GM18858 (cell line): Measurements from ENCODE around the gene XKR8.

Experiments used
- ATAC-seq: cut with Tn5 transposase; IDR thresholded peaks from one replicate; pipeline ENCODE4 v1.9.1; 2021; ENCODE audit not compliant: unreplicated experiment

Gene XKR8

DNA sequence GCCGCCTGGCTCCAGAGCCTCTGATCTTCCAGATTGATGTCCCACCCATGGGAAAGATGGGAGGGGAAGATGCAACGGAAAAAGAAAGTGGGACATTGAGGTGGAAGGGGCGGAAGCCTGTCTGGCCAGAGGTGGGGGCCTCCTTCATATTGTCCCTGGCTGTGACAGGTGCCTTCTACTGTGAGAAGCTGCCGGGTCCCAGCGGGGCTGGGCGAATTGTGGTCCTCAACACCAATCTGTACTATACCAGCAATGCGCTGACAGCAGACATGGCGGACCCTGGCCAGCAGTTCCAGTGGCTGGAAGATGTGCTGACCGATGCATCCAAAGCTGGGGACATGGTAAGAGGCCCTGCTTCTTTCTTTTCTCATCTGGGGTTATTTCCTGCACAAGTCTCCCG is 5.6 kb upstream of the XKR8 start:
- no peak for ATAC-seq

DNA sequence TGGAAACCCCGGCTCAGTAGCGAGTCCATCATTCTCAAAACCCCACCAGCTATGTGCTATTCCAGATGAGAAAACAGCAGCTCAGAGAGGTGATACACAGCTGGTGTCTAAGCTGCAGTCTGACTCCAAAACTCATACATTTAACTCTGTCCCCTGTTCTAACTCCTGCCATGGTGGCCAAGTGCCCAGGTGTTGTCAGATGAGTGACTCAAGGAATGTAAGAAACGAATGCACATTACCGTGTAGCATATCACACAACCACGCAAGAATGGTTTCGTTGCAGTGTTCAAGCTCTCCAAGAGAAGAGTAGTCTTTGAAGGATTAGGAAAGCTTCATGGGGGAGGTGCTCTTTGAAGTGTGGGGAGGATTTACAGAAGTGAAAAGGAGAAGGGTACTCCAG is 4.7 kb upstream of the XKR8 start:
- ATAC-seq = no peak

DNA sequence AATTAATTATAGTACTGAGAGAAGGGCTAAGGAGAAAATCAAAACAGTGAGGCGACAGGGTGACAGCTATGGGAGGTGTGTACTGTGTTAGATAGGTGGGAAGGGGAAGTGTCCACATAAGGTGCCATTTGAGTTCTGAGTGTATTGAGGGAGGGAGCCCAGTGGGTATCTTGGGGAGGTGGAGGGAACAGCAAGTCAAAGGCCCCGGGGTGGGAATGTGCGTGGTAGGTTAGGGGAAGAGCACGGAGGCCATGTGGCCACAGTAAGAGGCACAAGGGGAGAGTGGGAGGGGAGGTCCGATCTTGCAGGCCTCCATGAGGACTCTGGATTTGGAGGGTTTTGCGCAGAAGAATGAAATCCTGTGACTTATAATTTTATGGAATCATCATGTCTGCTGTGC is 3.0 kb upstream of the XKR8 start:
- ATAC-seq = no peak

DNA sequence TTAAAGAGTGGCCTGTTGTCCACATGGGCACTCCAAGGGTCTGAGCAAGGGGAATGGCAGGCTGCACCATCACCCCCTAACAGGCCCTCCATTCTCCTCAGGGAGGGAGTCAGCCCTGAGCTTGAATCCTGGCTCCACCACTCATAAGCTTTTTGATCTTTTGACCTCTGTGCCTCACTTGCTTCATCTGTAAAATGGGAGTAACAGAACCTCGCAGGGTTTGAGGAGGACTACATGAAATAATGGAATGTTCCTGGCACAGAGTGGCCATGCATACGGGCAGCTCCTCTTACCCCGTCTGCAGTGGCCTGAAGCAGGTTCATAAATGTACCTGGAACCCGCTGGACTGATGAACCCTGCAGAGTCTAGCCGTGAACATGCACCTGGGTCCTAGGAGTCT is 2.1 kb upstream of the XKR8 start:
- ATAC-seq = no peak

DNA sequence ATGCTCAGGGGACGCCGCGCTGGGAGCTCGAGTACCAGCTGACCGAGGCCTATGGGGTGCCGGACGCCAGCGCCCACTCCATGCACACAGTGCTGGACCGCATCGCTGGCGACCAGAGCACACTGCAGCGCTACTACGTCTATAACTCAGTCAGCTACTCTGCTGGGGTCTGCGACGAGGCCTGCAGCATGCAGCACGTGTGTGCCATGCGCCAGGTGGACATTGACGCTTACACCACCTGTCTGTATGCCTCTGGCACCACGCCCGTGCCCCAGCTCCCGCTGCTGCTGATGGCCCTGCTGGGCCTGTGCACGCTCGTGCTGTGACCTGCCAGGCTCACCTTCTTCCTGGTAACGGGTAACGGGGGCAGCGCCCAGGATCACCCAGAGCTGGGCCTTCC is 1.3 kb upstream of the XKR8 start:
- ATAC-seq = no peak

DNA sequence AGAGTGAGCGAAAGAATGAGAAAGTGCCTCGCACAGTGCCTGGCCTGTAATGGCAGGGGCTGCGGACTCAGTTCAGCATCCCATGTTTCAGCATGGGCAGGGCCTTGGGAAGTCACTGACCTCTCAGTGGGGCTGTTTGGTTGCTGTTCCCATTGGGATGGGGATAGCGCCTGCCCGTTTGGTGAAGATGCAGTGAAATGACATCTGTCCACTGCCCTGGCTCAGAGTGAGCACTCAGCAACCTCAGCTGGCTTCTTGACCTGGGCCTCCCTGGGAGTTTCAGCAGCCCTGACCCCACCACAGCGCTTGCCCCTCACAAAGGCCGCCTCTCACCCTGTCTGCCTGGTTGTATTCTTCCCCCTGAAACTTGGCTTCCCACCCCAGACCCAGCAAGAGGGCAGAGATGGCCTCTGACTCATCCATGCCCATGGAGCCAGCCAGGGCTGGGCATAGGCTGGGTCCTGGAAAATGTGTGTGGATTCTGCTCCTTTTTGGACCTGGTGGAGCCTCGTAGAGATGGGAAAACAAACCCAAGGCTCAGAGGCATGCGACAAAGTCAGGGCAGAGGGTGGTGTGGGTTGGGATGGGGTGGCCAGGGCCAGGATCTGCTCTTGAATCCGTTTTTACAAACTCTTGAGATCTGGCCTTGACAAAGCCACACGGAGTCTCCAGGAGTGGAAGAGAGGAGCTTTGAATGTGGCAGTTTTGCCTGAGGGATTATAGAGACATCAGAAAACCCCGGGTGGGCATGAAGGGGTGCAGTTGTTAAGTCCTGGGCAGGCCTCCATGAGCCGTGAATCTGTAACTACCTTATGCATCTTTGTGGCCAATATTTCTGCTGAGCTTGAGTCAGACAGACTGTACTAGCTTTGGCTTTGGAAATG is 1.2 kb downstream of the XKR8 start:
- no peak for ATAC-seq

DNA sequence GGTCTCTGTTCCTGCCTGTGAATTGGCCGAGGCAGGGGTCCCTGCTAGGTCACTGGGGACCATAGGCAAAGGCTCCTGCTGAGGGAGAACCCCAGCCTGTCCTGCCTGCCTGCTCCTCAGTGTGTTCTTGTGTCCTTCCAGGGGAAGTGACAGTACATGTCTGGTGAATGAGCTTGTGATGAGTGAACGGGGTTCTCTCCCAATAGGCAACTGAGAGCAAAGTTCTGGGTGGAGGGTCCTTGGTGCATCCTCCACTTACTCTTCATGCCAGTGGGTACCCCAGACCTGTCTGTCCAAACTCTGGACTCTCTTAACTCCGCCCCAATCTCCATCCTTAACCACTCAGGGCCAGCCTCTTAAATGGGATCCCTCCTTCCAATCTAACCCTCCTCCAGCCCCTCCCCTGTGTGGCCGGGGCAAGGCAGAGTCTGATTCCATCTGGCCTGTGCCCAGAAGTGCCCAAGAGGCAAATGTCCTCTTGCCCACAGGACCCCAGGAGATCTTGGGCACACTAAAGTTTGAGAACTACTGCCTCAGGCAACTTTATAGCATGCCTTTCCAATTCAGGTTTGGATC is 2.0 kb downstream of the XKR8 start:
- ATAC-seq = no peak

DNA sequence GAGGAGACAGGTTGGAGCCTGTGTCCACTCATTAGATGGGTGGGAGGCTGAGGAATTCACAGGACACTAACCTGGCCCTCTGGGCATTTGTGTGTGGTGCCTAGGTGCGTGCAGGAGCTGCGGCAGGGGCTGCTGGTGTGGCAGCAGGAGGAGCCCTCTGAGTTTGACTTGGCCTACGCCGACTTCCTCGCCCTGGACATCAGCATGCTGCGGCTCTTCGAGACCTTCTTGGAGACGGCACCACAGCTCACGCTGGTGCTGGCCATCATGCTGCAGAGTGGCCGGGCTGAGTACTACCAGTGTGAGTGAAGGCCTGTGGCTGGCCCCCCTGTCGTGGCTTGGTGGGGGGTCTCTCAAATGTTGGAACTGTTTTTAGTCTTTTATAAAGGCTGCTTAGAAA is 3.6 kb downstream of the XKR8 start:
- no peak for ATAC-seq

DNA sequence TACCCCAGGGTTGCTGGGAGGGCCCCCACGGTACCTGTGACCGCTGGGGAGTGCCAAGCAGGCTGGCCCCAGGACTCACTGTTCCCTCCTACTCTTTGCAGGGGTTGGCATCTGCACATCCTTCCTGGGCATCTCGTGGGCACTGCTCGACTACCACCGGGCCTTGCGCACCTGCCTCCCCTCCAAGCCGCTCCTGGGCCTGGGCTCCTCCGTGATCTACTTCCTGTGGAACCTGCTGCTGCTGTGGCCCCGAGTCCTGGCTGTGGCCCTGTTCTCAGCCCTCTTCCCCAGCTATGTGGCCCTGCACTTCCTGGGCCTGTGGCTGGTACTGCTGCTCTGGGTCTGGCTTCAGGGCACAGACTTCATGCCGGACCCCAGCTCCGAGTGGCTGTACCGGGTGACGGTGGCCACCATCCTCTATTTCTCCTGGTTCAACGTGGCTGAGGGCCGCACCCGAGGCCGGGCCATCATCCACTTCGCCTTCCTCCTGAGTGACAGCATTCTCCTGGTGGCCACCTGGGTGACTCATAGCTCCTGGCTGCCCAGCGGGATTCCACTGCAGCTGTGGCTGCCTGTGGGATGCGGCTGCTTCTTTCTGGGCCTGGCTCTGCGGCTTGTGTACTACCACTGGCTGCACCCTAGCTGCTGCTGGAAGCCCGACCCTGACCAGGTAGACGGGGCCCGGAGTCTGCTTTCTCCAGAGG is 6.8 kb downstream of the XKR8 start:
- no peak for ATAC-seq

DNA sequence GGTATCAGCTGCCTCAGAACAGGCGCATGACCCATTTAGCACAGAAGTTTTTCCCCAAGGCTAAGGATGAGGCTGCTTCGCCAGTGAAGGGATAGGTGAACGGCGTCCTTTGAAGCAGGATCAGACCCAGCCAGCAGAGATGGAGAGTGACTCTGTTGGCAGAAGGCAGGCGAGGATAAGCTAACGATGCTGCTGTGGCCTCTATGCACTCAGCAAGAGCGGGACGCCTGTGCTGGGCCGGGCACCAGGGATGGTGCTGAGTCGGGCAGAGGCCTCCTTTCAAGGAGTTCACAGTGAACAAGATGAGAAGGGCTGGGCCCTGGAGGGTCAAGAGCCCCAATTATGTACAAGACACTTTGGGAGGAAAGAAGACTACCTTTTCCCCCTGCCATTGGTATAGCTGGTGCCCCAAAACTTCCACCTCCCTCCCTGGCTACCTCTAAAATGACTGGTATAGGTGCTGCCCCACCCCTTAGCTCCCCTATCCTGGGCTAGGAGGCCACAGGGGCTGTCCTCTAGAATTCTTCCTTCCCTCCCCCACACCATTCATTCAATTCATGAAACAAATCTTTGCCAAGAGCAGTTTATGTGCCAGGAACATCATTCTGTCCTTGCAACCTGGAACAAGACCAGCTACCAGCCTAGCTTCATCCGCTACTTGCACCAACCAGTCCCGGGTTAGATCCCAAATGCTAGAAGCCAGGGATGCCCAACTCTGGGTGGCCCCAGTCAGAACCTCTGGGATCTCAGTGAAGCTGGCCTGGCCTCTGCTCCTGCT is 7.5 kb downstream of the XKR8 start:
- ATAC-seq = no peak

DNA sequence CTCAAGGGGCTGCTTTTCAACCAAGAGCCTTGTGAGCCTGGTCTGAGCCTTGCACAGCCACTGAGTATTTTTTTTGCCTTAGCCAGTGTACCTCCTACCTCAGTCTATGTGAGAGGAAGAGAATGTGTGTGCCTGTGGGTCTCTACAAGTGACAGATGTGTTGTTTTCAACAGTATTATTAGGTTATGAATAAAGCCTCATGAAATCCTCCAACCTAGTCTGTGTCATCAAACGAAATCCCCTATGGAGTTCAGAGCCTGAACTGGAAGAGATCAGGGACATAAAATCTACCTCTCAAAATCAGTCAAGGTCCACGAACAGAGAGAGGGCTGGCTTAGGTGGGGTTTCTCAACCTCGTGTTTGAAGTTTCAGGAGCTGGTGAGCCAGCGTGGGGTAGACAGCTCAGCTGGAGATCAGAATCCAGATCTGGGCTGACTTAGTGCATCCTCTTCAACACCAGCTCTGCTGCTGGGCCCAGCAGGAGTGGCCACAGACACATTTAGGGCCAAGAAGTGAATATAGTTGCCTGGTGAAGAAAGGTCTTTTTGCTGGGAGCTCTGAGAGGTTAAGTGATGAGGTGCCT is 8.2 kb downstream of the XKR8 start:
- no peak for ATAC-seq

DNA sequence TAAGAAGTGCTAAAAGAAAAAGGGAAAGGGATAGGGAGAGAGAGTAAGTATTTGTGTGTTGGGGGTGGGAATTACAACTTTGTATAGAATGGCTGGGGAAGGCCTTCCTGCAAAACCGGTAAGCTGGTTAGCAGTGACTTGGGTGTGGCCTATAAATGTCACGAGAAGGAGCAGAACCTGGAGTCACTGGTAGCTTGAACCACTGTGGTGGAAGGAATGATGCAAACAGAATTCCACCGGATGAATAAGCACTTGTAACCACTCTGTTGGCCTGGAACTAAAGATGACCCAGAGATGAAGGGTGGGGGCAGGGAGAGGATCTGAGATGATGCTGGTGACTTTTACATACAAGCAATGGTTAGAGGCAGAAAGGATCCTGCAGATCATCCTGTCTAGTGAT is 8.9 kb downstream of the XKR8 start:
- ATAC-seq = no peak

DNA sequence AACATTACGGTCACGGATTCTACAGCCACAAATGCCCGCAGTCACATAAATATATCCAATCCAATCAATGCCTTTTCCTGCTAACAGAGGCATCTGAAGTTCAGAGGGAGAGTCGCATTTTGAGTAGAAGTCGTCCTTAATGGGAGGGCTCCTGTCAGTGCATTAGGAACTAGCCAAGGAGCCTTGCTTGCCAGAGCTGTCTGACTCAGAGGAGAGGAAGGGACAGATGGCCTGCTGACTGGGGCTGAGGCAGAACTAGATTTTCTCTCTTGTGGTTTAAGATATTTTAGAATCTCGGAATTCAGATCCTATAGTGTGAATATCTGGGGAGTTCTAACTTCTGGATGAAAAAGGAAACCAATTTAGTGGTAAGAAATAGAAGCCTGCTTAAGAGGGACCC is 10.6 kb downstream of the XKR8 start:
- ATAC-seq = no peak

DNA sequence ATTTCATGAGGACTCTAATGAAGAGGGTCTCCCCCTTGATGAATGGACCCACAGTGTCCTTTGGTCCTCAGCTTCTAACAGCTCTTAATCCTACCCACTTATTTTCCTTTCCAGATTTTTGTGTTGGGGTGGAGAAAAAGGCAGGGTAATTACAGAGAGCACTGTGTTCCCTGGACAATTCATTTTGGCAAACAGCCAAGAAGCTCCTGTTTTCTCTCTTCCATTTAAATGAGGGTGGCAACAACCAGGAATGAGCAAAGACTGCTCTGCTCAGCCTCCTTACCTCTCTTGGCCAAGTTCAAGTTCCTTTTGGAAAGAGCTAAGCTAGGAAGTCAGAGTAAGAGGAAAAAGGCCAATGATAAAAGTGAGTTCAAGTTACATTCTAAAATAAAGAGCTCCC is 11.9 kb downstream of the XKR8 start:
- ATAC-seq = no peak

DNA sequence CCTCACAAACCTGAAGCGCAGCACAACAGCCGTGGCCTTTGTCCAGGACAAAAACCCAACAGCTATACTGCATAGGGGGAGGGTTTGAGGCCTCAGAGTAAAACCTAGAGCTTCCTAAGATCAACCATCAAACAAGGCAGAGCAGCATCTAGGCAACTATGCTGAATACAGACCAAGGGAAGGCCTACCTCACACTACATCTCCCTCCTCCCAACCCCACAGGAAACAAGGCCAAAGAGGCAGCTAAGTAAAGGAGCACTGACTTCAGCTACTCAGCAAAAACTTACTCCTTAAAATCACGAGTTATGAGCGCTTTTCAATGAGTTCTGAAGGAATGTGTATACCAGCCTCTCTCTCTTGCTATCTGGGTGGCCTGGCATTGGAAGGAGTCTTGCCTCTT is 12.4 kb downstream of the XKR8 start:
- no peak for ATAC-seq

DNA sequence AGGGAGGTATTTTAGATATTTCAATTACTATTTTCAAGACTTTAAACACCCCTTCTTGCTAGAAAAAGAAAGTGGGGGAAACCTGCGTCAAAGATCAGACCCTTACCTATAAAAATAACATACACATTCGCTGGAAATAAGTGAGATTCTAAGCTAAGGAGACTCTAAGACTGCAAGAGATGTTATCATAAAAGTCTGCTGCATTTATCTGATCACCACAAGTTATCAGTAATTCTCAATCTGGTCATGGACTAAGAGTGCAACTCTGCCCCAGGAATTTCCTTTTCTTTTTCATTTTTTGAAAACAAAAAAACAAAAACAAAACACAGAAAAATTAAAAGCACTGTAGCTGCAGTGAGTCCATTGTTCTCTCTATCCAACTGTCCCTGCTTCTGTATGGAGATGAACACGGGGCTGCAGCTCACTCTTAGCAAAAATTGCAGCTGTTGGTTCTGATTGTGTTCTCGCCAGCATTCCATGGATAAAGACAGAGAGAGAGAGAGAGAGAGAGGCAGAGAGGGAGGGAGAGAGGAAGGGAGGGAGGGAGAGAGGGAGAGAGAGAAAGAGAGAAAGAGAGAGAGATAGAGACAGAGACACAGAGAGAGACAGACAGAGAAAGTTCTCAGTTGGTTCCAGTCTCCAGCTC is 14.1 kb downstream of the XKR8 start:
- no peak for ATAC-seq

DNA sequence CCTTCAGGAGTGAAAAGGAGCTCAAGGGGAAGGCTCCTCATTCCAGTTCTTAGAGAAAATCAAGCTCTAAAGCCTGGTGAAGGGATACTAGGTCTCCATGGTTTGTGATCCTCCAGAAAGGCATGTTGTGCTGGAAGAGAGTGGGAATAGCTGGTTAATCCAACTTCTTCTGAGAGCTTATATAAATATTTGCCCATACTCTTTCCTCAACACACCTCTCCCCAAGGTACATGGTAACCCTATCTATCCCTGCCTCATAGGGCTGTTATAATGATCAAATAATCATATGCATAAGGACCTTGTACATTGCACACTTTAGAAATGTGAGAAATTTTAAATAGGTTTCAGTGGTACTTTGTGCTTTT is 14.6 kb downstream of the XKR8 start:
- ATAC-seq = no peak

DNA sequence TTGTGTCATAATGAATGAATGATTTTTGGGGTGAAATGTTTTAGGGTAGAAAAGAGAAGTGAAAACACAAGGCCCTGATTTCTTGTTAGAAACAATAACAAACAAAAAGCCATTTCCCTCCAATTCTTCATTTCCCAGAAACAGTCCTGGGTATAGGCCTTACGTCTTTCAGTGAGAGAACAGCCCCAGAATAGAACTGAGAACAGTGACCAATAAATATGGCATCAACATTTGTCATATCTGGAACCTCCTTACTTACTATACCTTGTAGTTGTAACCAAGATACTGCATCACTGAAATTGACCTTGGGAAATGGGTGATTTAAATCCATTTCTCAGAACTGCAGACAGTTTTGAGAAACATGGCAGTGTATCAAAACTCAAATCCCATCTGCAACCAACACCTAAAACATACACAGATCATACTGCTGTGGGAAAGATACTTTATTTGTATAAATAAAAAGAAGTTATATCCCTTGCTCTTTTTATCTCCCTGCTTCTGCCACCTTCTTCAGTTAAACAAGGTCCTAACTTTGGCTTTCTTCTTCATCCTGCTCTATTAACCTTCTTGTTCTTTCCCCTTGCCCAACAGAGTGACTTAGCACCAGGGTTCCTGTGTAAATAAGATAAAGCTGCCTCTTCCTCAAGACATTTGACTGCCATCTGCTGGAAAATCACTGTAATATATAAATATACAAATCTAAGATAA is 19.5 kb downstream of the XKR8 start:
- no peak for ATAC-seq

DNA sequence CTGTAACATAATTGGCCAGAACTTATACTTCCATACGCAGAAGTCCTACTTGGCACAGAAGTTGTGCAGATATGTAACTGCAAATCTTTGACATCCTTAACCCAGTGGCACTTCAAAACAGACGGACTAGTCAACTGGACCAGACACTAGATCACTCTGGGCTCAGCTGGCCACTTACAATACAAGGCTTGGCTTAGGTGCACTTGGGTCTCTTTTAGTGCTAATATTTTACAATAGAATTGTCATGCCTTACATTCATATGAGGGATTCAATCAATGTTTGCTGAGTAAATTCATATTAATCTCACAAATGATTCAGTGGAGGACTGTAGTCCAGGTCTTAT is 20.1 kb downstream of the XKR8 start:
- ATAC-seq = no peak

DNA sequence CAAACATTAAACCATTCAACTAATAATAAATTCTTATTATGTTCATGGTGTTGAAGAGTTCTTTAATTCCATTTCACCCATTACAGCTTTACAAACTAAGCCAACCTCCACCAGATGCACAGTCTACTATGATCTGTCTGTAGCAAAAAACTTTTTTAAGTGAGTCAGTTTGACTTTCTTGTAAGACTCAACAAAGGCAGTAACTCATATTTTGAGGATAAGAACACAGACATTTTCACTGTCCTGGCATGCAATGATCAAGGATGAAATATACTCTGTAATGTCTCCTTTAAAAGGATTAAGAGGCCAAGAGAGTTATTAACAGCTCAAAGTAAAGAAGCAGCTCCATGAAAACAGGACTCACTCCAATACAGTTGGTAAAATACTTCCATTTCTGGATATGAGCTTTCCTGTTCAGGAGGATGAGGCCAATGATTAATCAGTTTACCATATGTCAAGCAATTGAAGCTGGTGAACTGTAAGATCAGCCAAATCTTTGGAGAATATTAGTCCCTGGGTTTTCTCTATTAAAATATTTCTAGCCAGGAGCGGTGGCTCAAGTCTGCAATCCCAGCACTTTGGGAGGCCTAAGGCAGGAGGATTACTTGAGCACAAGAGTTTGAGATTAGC is 20.6 kb downstream of the XKR8 start:
- ATAC-seq = no peak
